Upper lobe of right lung (tissue), 1 donor: ENCODE results near the gene FBLIM1. TPM values are rescaled to one million over a fixed set of nuclear protein-coding genes. Genes with fewer than 3 reads are reported as not detected.

Source experiments
- ATAC-seq: fragments of 200-7000 bp; cut with Tn5 transposase; one replicate; pipeline ENCODE4 v1.9.1; 2020; ENCODE audit warnings: mild to moderate bottlenecking, moderate library complexity
- DNase-seq: peaks from one replicate; pipeline ENCODE4 v3.0.0-alpha.2; 2020
- H3K27ac ChIP-seq: fragments of 200-600 bp; one replicate; pipeline ENCODE4 v1.8.0; 2022
- H3K27me3 ChIP-seq: fragments of 200-600 bp; one replicate; pipeline ENCODE4 v1.8.0; 2022; ENCODE audit warnings: mild to moderate bottlenecking
- H3K36me3 ChIP-seq: fragments of 200-600 bp; one replicate; pipeline ENCODE4 v1.8.0; 2022
- H3K4me1 ChIP-seq: fragments of 200-600 bp; one replicate; pipeline ENCODE4 v1.8.0; 2022
- H3K4me3 ChIP-seq: fragments of 200-600 bp; one replicate; pipeline ENCODE4 v1.8.0; 2022; ENCODE audit warnings: mild to moderate bottlenecking
- H3K9me3 ChIP-seq: fragments of 200-600 bp; one replicate; pipeline ENCODE4 v1.8.0; 2022
- CTCF ChIP-seq: fragments of 200-600 bp; IDR thresholded peaks from one replicate; pipeline ENCODE4 v1.8.0; 2022; ENCODE audit warnings: antibody characterized with exemption
- intact Hi-C: fragments of 100-400 bp; cut with DNase I; formaldehyde crosslinking; loops from one replicate; pipeline ENCODE4 v1.11.0; 2022
- total RNA-seq: library from RNA; stranded (reverse); fragmentation: NEBNext Ultra II Directional; extraction: Animal tissue kit (Norgen Biotek cat#: 25700); gene quantifications from one replicate; pipeline ENCODE4 v1.2.1, GENCODE V29; 2021
- donor health status: DM: no; HTN: yes; CAD: no; lungs with severe emphysema.

FBLIM1 gene
- total RNA-seq, 1 donor from 2014 or later, result 39.0 TPM

GRCh38 chr1:15747378-15747777 lies 11.2 kb upstream of the FBLIM1 start:
- no peaks in the 10 kb centered on the region for H3K9me3 ChIP-seq
- no peak overlapping the region for H3K4me3 ChIP-seq
- no peak overlapping the region for H3K27ac ChIP-seq
- H3K36me3 ChIP-seq, result no peaks in the 10 kb centered on the region
- intact Hi-C loops, result no loop called here
- peaks cover 16% of the 10 kb centered on the region for H3K4me1 ChIP-seq
- DNase-seq (no peak), ATAC-seq (no peak)
- H3K27me3 ChIP-seq, result no peaks in the 10 kb centered on the region
- no peak for TF ChIP-seq CTCF

- Histone ChIP-seq H3K36me3 (no peaks in the 10 kb centered on the region), H3K4me3 (no peak overlapping the region), H3K9me3 (no peaks in the 10 kb centered on the region), H3K4me1 (peaks cover 16% of the 10 kb centered on the region), H3K27ac (no peak overlapping the region), H3K27me3 (no peaks in the 10 kb centered on the region)
- intact Hi-C loops, result no loop called here
- ATAC-seq (no peak), DNase-seq (no peak)
- TF ChIP-seq CTCF, result no peak
Observed at GRCh38 chr1:15748264-15748663, 10.3 kb upstream of the FBLIM1 start.

GRCh38 chr1:15748690-15749398 lies 9.8 kb upstream of the FBLIM1 start:
- TF ChIP-seq CTCF, result no peak
- no peak for DNase-seq

GRCh38 chr1:15749399-15750291 lies 8.9 kb upstream of the FBLIM1 start:
- no peak overlapping the region for H3K4me3 ChIP-seq
- no peak for TF ChIP-seq CTCF
- peaks cover 16% of the 10 kb centered on the region for H3K4me1 ChIP-seq
- no peaks in the 10 kb centered on the region for H3K36me3 ChIP-seq
- intact Hi-C loops, result no loop called here
- H3K9me3 ChIP-seq, result no peaks in the 10 kb centered on the region
- DNase-seq (no peak), ATAC-seq (peak; percentile 50)
- H3K27me3 ChIP-seq, result no peaks in the 10 kb centered on the region
- H3K27ac ChIP-seq, result peak overlapping the region; percentile 60

More at GRCh38 chr1:15748690-15749398, 9.8 kb upstream of the FBLIM1 start:
- Histone ChIP-seq H3K9me3 (no peaks in the 10 kb centered on the region), H3K4me3 (no peak overlapping the region), H3K4me1 (peaks cover 16% of the 10 kb centered on the region), H3K27me3 (no peaks in the 10 kb centered on the region), H3K36me3 (no peaks in the 10 kb centered on the region), H3K27ac (peak overlapping the region; percentile 60)
- intact Hi-C loops, result no loop called here
- no peak for ATAC-seq

GRCh38 chr1:15750924-15751323 lies 7.7 kb upstream of the FBLIM1 start:
- TF ChIP-seq CTCF, result no peak
- ATAC-seq (no peak), DNase-seq (no peak)
- H3K27ac ChIP-seq, result no peak overlapping the region
- no peak overlapping the region for H3K4me3 ChIP-seq
- H3K4me1 ChIP-seq, result peaks cover 16% of the 10 kb centered on the region
- H3K36me3 ChIP-seq, result no peaks in the 10 kb centered on the region
- H3K27me3 ChIP-seq, result no peaks in the 10 kb centered on the region
- H3K9me3 ChIP-seq, result no peaks in the 10 kb centered on the region
- intact Hi-C loops, result no loop called here
